OCI-LY7 (cell line): ENCODE data around the gene ATXN1.

Experiments used
- EZH2phosphoT487 ChIP-seq: fragments of 200-600 bp; sonication (generic); IDR thresholded peaks from 2 replicates; pipeline ENCODE4 v1.6.1; 2018; ENCODE audit warnings: low read depth, borderline replicate concordance, mild to moderate bottlenecking, mixed run types, antibody characterized with exemption, low read length, moderate library complexity, mixed read lengths
- TF ChIP-seq, protein P1 (sequence below): fragments of 200-600 bp; sonication (generic); conservative IDR thresholded peaks from 2 replicates; pipeline ENCODE4 v1.5.1; 2014; ENCODE audit warnings: mild to moderate bottlenecking, antibody characterized with exemption, low read length, moderate library complexity, mixed read lengths

DNA sequence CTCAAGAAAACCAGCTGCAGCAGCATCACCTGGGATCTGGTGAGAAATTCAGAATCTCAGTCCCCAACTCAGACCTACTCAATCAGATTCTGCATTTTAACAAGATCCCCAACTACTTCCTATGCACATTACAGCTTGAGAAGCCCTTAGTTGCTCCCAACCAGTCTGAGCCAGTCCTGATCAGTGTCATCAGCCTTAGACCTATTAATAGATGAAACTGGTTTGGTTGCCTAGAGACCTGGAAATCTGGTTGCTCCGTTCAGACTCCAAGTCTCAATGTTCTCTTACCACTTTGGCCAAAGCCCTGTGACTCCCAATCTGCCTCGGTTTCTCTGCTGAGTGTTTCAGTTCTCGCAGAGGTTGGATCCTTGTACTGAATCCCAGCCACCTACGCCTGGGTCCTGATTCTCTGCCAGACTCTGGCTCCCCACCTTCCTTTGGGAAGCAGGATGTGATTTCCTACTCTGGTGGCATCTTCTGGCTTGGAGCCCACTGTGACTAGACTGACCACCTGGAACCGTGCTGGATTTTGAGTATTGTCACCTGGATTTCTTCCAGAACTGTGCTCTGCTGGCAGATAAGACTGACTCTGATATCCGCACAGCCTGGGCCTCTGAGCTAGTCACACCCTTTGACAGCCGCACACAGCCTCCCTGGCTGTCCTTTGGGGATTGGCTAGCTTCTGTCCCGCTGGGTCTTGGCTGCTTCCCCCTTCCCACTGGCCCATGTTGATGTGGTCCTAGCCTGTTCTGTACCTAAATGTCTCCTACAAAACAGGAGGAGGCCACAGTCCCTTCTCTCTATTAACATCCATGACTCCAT, 20.3 kb upstream of the ATXN1 start:
- TF ChIP-seq, protein P1, sequence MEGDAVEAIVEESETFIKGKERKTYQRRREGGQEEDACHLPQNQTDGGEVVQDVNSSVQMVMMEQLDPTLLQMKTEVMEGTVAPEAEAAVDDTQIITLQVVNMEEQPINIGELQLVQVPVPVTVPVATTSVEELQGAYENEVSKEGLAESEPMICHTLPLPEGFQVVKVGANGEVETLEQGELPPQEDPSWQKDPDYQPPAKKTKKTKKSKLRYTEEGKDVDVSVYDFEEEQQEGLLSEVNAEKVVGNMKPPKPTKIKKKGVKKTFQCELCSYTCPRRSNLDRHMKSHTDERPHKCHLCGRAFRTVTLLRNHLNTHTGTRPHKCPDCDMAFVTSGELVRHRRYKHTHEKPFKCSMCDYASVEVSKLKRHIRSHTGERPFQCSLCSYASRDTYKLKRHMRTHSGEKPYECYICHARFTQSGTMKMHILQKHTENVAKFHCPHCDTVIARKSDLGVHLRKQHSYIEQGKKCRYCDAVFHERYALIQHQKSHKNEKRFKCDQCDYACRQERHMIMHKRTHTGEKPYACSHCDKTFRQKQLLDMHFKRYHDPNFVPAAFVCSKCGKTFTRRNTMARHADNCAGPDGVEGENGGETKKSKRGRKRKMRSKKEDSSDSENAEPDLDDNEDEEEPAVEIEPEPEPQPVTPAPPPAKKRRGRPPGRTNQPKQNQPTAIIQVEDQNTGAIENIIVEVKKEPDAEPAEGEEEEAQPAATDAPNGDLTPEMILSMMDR = no peak
- TF ChIP-seq EZH2phosphoT487 = no peak
